ENCODE measurements around the gene PPFIA1. TPM values are rescaled to one million over a fixed set of nuclear protein-coding genes. Genes with fewer than 3 reads are reported as not detected.

Gene PPFIA1
- total RNA-seq, 1 experiment from 2014 or later, result 20.5 TPM

- DNase-seq (ENCODE audit: low read depth), result no peak
- in situ Hi-C loops (cut with HindIII; ENCODE audit: low pct_unique_long_range_greater_than_20kb, low sequenced_read_pairs), result no loop called here
Observed at GRCh38 chr11:70334351-70334995, 64.0 kb downstream of the PPFIA1 start.

GRCh38 chr11:70335511-70335910 is 65.0 kb downstream of the PPFIA1 start:
- no peak for DNase-seq (ENCODE audit: low read depth)
- in situ Hi-C loops (cut with HindIII; ENCODE audit: low pct_unique_long_range_greater_than_20kb, low sequenced_read_pairs), result no loop called here

GRCh38 chr11:70338594-70338993 is 68.1 kb downstream of the PPFIA1 start:
- DNase-seq (ENCODE audit: low read depth), result no peak
- in situ Hi-C loops (cut with HindIII; ENCODE audit: low pct_unique_long_range_greater_than_20kb, low sequenced_read_pairs), result no loop called here

GRCh38 chr11:70339066-70339465 is 68.6 kb downstream of the PPFIA1 start:
- in situ Hi-C loops (cut with HindIII; ENCODE audit: low pct_unique_long_range_greater_than_20kb, low sequenced_read_pairs), result no loop called here
- no peak for DNase-seq (ENCODE audit: low read depth)

- in situ Hi-C loops (cut with HindIII; ENCODE audit: low pct_unique_long_range_greater_than_20kb, low sequenced_read_pairs), result no loop called here
- DNase-seq (ENCODE audit: low read depth), result no peak
Observed at GRCh38 chr11:70341881-70342429, 71.5 kb downstream of the PPFIA1 start.

- peak; percentile 16 for DNase-seq (ENCODE audit: low read depth)
Observed at GRCh38 chr11:70343636-70344035, 73.1 kb downstream of the PPFIA1 start.

GRCh38 chr11:70348191-70348590 is 77.7 kb downstream of the PPFIA1 start:
- no peak for DNase-seq (ENCODE audit: low read depth)
- in situ Hi-C loops (cut with HindIII; ENCODE audit: low pct_unique_long_range_greater_than_20kb, low sequenced_read_pairs), result no loop called here

More at GRCh38 chr11:70343636-70344035, 73.1 kb downstream of the PPFIA1 start:
- in situ Hi-C loops (cut with HindIII; ENCODE audit: low pct_unique_long_range_greater_than_20kb, low sequenced_read_pairs), result no loop called here

GRCh38 chr11:70348608-70349007 is 78.1 kb downstream of the PPFIA1 start:
- DNase-seq (ENCODE audit: low read depth), result no peak
- in situ Hi-C loops (cut with HindIII; ENCODE audit: low pct_unique_long_range_greater_than_20kb, low sequenced_read_pairs), result no loop called here

GRCh38 chr11:70351646-70352045 is 81.2 kb downstream of the PPFIA1 start:
- DNase-seq (ENCODE audit: low read depth), result no peak
- in situ Hi-C loops (cut with HindIII; ENCODE audit: low pct_unique_long_range_greater_than_20kb, low sequenced_read_pairs), result no loop called here

GRCh38 chr11:70352100-70352499 is 81.6 kb downstream of the PPFIA1 start:
- DNase-seq (ENCODE audit: low read depth), result no peak
- in situ Hi-C loops (cut with HindIII; ENCODE audit: low pct_unique_long_range_greater_than_20kb, low sequenced_read_pairs), result no loop called here

GRCh38 chr11:70352601-70353000 is 82.1 kb downstream of the PPFIA1 start:
- DNase-seq (ENCODE audit: low read depth), result no peak
- in situ Hi-C loops (cut with HindIII; ENCODE audit: low pct_unique_long_range_greater_than_20kb, low sequenced_read_pairs), result no loop called here

- in situ Hi-C loops (cut with HindIII; ENCODE audit: low pct_unique_long_range_greater_than_20kb, low sequenced_read_pairs), result no loop called here
- DNase-seq (ENCODE audit: low read depth), result no peak
Observed at GRCh38 chr11:70353329-70353728, 82.8 kb downstream of the PPFIA1 start.

- in situ Hi-C loops (cut with HindIII; ENCODE audit: low pct_unique_long_range_greater_than_20kb, low sequenced_read_pairs), result no loop called here
- no peak for DNase-seq (ENCODE audit: low read depth)
Observed at GRCh38 chr11:70353900-70354568, 83.5 kb downstream of the PPFIA1 start.

GRCh38 chr11:70354629-70355028 is 84.1 kb downstream of the PPFIA1 start:
- DNase-seq (ENCODE audit: low read depth), result no peak
- in situ Hi-C loops (cut with HindIII; ENCODE audit: low pct_unique_long_range_greater_than_20kb, low sequenced_read_pairs), result no loop called here

GRCh38 chr11:70358753-70359152 is 88.3 kb downstream of the PPFIA1 start:
- no peak for DNase-seq (ENCODE audit: low read depth)
- in situ Hi-C loops (cut with HindIII; ENCODE audit: low pct_unique_long_range_greater_than_20kb, low sequenced_read_pairs), result no loop called here

GRCh38 chr11:70359451-70360205 is 89.1 kb downstream of the PPFIA1 start:
- no peak for DNase-seq (ENCODE audit: low read depth)
- in situ Hi-C loops (cut with HindIII; ENCODE audit: low pct_unique_long_range_greater_than_20kb, low sequenced_read_pairs), result no loop called here

- in situ Hi-C loops (cut with HindIII; ENCODE audit: low pct_unique_long_range_greater_than_20kb, low sequenced_read_pairs), result no loop called here
- no peak for DNase-seq (ENCODE audit: low read depth)
Observed at GRCh38 chr11:70360211-70360610, 89.7 kb downstream of the PPFIA1 start.

- no peak for DNase-seq (ENCODE audit: low read depth)
- in situ Hi-C loops (cut with HindIII; ENCODE audit: low pct_unique_long_range_greater_than_20kb, low sequenced_read_pairs), result no loop called here
Observed at GRCh38 chr11:70364178-70364577, 93.7 kb downstream of the PPFIA1 start.
